GM18868 (cell line): Measurements from ENCODE around the gene SLC45A1.

Source experiments
- ATAC-seq: cut with Tn5 transposase; IDR thresholded peaks from one replicate; pipeline ENCODE4 v1.9.1; 2021; ENCODE audit warnings: mild to moderate bottlenecking, moderate library complexity; ENCODE audit not compliant: unreplicated experiment

Gene SLC45A1

DNA sequence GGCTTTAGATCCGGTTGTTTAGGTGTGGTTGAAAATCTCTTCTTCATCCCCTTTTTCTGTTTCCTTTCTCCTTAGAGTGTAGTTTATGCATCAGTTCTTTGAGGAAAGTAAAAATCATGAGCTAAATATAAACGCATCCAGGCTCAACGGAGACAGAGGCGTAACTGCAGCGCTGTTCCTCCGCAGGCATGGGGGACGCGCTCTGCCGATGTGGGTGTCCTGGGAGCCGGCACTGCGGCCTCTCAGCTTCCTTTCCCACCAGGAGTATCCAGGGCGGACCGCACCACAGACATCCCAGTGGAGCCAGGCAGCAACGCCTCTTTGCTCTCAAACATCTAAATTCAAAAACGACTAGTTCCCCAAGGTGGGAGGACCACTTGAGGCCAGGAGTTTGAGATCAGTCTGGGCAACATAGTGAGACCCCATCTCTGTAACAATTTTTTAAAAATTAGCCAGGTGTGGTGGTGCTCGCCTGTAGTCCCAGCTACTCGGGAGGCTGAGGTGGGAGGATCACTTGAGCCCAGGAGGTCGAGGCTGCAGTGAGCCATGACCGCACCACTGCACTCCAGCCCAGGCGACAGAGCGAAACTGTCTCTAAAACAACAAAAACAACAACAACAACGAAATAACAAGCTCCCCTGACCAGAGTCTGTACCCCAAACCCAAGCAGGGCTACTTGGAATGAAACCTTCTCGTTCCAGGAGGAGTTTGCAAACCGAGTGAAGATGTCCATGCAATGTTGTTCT, 16.4 kb downstream of the SLC45A1 start:
- no peak for ATAC-seq

DNA sequence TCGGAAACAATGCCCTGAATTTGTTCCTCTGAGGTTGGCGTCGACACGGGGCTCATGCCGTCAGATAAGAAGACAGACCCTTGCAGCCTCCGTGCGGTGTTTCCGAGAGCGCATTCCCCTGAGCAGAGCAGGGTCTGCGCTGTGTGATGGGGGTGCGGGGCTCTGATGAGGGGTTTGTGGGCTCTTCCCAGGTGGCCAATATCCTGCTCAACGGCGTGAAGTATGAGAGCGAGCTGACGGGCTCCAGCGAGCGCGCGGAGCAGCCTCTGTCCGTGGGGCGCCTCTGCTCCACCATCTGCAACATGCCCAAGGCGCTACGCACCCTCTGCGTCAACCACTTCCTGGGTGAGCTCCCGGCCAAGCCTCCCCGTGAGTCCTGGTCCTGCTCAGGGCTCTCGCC, 17.3 kb downstream of the SLC45A1 start:
- ATAC-seq: no peak

DNA sequence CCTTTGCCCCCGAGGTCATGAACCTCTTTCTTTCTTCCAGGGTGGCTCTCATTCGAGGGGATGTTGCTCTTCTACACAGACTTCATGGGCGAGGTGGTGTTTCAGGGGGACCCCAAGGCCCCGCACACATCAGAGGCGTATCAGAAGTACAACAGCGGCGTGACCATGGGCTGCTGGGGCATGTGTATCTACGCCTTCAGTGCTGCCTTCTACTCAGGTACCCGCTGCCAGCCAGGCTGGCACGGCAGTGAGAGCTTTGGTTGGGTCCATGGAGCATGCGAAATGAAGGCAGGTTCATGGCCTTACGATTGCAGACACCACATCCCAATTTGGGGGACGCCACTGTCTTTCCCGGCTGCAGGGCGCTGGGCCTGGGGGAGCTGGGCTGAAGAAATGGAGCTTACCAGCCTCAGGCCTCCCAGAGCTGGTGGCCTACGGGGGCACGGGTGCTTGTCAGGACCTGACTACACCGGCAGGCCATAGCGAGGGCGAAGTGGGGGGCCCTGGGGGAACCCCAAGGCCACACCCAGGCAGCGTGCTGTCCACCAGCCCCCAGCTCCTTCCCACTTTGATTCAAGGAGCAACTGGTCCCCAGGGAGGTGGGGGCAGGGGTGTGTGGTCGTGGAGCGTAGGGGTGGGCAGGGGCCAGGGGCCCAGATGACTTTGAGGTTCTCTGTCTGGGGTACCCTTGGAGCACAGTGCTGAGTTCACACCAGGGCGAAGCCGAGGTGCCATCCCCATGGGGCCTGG, 20.0 kb downstream of the SLC45A1 start:
- ATAC-seq: no peak

DNA sequence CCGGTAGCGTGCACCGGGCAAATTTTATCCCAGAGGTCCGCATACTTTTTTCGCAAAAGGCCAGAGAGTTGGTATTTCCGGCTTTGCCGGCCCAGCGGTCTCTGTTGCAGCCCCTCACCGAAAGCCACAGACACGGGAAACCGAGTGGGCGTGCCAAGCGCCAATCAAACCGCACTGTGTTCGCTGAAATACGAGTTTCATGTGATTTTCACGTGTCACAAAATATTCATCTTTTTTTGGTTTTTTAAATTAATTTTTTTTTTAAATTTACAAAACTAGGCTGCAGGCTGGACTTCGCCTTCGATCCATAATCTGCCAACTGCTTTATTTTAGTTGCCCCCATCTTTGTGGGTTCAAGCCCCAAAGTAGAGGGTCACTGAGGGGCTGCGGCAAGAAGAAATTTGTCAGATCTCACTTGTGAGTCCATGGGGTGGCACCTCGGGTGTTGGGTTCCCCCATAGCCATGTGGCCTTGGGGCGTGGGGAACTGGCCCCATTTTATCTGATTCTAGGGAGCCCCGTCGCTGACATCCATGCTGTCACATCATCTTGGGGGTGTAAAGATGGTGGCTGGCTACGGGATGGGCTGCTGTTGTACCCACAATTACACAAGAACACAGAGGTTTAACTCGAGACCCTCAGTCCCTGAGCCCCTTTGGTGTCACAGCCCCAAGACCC, 20.8 kb downstream of the SLC45A1 start:
- no peak for ATAC-seq

DNA sequence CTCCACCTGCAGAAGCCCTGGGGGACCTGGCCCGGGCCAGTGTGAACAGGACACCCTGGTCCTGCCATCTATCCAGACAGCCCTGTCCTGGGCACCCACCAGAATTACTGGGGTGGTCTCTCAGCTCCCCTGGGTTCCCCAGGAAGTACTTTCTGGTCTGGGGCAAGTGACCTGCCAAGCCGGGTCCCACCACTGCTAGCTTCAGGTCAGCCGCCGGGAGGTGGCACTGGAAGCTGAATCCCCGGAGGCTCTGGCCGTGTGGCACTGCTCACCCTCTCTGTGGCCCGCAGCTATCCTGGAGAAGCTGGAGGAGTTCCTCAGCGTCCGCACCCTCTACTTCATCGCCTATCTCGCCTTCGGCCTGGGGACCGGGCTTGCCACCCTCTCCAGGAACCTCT, 21.3 kb downstream of the SLC45A1 start:
- ATAC-seq: no peak

DNA sequence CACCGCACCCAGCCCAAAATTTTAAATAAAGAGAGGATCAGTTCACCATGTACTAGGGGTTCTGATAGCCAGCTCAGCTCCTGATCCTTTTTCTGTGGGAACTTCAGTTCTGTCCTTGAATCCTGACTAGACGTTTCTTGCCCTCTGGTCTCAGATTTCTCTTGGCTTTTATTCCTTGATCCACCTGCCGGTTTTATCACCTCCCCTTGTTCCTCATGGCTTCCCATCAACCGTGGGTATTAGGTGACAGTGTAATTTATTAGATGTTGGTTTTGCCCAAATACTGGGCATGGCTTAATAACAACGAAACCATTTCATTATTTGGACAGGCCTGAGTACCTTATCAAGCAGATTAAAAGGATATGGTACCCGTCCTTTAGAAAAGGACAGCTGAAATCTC, 22.5 kb downstream of the SLC45A1 start:
- no peak for ATAC-seq

DNA sequence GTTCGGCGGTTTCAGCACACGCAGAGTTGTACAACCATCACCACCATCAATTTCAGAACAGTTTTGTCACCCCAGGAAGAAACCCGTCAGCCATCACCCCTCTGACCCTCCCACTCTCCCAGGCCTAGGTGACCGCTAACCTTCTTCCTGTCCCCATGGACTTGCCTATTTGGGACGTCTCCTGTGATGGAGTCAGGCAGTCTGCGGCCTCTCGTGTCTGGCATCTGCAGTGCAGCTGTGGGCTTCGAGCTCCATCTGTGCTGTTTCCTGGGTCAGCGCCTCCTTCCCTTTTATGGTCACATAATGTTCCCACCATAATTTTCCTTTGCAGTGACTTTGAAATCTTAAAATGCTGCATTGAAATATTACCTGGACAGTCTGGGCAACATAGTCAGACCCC, 24.4 kb downstream of the SLC45A1 start:
- no peak for ATAC-seq

DNA sequence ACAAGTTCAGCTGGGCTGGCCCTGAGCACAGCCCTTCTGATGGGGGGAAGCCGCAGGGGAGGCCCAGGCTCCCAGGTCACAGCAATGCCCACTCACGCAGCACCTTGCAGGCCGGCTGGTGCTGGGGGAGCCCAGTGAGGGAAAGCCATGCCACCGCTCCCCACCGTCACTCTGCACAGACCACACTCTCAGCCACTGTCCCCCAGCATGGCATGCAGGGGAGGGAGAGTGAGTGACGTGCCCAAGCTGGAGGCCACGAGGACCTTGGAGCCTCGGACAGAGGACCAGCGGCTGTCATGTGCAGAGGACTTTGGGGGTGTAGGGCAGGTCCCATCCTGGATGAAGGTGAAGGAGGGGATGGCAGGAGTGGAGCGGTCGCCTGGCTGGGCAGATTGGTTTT, 25.1 kb downstream of the SLC45A1 start:
- ATAC-seq: no peak

DNA sequence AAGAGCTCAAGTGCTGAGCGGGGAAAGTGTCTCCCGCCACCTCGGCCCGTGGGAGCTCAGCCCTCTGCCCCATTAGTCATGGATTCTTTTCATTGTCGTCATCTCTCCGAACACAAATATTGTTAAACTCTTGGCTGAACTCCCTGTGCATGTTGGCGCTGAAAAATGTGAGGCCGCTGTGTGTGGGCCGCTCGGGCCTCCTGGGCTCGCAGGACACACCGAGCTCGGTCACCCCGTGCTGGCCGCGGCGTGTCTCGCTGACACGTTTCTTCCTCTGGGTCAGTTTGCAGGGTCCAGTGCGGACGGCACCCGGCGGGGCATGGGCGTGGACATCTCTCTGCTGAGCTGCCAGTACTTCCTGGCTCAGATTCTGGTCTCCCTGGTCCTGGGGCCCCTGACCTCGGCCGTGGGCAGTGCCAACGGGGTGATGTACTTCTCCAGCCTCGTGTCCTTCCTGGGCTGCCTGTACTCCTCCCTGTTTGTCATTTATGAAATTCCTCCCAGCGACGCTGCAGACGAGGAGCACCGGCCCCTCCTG, 25.6 kb downstream of the SLC45A1 start:
- ATAC-seq: no peak

DNA sequence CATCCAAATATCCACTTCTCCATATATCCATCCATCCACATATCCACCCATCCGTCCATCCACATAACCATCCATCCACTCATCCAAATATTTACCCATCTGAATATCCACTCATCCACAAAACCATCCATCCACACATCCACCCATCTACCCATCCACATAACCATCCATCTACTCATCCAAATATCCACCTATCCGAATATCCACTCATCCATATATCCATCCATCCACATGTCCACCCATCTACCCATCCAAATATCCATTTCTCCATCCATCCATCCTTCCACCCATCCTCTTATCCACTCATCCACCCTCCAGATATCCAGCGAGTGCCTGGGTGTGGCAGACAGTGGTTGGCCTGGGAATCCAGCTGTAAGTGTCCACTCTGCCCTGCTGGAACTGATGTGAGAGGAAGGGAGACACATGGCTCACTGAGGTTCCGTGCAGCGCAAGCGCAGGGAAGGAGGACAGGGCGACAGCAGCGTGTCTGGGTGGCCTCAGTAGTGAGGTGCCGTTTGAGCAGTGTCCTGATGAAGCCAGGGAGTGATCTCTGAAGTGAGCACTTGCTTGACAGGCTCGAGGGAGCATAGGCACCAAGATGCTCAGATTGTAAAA, 27.1 kb downstream of the SLC45A1 start:
- ATAC-seq: no peak

DNA sequence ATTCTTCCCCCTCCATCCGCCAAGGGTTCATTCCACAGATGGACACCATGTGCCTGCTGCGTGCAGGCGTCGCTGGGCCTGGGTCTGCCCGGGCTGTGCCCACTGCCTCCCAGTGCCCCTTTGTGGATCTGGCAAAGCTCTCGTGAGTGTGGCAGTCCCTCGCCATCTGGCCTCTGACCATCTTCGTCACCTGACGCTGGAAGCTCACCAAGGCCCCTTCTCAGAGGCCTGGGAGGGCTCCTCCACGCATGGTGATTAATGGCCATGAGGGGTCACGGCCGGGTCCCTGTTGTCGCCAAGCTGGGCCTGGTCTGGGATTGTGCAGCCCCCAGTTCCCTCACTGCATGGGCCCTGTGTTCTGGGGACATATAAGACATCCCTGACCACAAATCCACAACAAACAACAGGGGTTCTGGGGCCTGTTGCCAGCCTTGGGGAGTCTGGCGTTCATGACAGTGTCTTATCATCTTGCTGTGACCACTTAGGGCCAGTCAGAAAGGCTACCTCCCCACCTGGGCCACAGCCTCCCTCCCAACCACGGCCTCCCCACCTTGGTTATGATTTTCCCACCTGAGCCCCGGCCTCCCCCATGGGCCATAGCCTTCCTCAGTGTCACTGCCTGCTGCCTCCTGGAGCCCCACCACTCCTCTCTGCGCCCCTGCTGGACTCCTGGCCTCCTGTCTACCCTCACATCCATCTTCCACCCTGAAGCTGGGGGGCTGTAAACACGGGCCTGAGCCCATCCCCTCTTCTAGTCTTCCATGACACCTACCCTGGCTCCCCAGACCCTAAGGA, 27.9 kb downstream of the SLC45A1 start:
- ATAC-seq: no peak

DNA sequence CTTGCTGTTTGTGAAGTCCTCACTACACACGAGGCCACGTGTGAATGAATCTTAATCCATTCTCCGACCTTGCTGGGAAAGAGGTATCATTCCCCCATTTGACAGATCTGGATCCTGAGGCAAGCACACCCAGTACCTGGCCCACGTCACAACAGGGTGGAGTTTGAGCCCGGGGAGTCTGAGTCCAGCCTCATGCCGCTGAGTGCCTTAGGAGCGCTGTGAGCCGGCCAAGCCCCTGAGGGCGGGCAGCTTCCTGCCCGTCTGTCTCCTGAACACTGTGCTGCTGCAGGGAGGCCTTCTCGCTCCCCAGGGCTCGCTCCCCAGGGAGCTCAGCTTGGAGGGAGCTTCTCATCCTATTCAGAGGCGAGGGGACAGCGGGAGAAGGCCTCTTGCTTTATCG, 29.7 kb downstream of the SLC45A1 start:
- ATAC-seq: no peak

DNA sequence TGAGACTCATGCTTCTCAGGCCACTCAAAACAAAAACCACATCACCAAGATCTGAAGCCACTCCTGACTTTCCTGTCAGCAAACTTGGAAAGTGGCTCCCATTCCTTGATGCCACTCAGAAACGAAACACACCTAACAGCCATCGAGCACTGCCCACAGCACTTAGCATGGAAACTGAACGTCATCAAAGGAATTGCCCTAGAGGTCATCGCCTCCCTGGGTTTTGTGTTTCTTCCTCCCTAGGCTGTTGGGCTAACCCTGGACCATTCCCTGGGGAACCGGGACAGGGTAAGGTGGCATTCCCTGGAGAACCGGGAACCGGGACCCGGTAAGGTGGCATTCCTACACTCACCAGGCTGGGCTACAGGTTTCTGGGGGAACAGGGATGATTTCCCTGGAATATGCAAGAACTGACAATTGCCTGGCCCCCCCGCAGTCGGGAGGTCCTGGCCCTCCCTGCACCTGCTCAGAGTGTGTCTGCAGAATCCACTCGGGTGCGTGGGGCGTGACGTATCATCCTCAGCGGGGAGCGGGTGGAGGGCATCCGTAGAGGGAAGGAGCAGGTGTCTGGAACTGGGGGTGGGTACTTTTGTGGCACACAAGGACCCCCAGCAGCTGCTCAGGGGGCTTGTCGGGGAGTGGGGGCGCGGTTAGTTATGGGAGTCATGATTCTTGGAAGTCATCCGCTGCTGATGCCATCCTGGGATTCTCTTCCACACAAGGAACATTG, 30.3 kb downstream of the SLC45A1 start:
- ATAC-seq: no peak

DNA sequence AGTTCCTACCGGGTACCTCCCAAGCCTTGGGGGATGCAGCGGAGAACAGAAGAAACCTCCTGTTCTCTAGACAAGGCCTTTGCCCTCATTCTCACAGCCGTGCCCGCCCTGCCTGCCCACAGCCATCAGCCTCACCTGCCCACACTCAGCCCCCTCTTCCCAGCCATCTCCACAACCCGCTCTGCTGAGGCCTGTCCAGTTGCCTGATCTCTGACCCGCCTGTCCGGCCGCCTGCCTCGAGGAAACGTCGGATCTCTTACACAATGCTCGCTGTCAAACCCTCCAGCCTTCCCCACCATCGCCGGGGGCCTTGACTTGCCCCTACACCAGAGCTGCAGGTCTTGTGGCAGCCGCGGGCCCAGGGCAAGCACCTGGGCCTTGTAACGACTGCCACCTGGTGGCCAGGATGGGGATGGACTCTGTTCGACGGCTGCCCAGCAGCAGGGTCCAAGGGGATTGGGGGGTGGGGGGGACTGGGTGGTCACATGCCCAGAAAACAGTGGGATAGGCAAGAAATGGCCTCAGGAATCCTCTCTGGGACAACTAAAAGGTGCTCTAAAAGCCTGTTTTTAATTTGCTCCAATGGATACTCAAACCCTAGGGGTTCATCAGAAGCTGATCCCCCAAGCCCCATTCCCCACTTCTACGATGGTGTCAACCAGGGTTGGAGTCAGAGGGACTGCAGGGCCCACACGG, 31.0 kb downstream of the SLC45A1 start:
- ATAC-seq: no peak

DNA sequence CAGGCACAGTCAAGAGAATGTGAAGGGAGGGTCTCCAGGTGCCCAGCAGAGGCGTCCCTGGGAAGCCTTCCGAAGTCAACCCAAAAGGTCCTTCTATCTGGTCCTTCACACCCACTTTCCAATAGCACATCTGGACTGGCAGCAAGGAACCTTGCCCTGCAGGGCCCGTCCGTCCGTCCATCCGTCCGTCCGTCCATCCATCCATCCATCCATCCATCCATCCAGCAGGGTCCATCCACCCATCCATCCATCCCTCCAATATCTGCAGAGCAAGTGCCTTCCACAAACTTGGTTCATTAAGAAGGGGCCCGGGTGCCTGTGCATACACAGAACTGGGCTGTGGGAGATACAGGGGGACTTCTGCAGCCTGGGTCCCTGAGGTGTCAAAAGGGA, 31.6 kb downstream of the SLC45A1 start:
- ATAC-seq: no peak

DNA sequence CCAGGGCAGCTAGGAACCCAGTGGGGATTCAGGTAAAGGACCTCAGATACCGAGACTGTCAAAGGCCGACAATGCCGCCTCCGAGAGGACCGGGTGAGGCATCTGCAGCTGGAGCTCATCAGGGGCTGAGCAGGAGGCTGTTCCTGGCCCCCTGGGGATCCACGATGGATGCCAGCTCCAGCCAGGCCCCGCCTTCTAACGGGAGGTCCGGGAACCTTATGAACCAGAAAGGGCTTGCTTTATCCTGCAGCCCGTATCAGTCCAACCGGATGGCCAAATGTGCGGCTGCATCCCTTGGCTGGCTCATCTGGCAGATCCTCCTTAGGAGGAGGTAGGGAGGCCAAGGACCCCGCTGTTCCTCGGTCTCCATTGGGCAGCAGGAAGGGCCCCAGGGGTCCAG, 32.0 kb downstream of the SLC45A1 start:
- ATAC-seq: no peak

DNA sequence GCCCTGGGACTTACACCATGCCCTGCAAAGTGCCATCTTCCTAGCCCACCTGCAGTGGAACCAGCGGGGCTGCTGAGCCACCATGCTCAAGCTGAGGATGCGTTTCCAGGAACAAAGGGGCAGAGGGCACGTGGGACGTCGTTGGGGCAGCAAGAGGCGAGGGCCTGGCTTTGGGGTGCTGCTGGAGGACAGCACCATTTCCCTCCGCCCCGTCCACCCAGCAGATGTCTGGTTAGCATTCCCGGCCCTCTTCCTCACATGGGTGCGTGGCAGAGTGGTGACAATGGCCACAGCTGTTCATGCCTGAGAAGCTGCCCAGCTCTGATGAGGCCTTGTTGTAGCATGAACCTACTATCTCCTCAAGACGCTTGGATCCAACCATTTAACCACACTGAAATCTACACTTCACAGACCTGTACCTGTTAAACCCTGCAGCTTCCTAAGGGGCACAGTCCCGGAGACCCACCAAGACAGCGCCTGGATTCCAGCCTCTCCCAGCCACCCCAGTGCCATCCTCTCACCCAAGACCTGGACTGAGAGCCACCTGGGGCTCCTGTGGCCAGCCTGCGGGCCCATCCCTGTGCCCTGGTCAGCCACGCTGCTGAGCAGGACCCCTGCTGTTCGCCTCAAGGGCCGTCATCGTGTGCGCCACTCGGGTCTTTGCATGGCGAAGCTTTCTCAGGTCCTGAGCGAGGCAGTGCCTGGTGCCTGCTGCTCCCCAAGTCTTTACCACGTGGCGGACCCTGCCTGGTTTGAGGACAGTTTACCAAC, 33.2 kb downstream of the SLC45A1 start:
- no peak for ATAC-seq

DNA sequence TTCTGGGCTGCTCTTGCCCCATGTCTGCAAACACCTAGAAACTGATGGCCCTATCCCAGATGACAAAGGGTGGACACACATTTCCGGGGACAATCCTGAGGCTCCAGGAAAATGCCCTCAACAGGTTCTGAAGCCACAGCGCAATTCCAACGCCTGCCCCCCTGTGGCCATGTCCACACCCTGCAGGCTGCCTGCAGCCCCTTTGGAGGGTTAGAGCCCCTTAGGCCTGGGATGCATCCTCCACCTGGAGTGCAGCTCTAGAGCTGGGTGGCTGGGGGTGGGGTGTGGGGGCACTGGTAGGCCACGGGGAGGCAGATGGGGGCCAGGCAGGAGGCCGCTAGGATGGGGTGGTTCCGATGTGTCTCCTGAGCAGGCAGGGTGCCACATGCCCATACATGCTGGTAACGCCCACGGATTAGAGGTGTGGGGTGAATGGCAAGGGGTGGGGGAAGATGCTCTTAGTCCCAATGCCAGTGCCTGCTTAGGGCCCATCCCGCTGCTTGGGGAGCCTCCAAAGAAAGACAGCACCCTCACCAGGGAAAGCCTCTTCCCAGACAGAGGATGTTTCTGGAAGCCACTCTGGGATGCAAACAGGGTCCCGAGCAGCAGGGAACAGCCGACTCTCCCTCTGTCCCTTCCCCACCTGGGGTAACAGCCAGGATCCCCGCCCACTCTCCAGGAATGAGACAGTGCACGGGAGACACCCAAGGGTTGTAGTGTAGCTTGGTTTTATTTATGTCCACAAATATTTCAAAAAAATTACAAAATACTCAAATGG, 34.0 kb downstream of the SLC45A1 start:
- ATAC-seq: no peak
